Heart left ventricle (tissue), 13 donors: ENCODE data around the gene NPTX1.

Experiments used
- POLR2A ChIP-seq, 2 donors: fragments of 450-650 bp; IDR thresholded peaks; one replicate each; pipeline ENCODE4 v1.6.1; 2017; ENCODE audit warnings: antibody characterized with exemption in 2 of 2, mild to moderate bottlenecking in 2 of 2, moderate library complexity in 2 of 2
- TF ChIP-seq, protein P1 (sequence below), 12 donors: fragments of 200-600 bp; sonication (generic) in 4 of 12; IDR thresholded peaks; one replicate each; pipeline versions ENCODE4 v1.5.0 to v1.8.0; 2018 to 2022; ENCODE audit warnings: antibody characterized with exemption in 12 of 12, mild to moderate bottlenecking in 5 of 12
- donor health status: ischemic (EF 13 %, LVEDD 7.1; RV severe dilation, severe dysfunction).
- donor health status: DM: no; HTN: yes; CAD: no.
- donor health status: DM: no; HTN: no; CAD: no.
- donor health status: ischemic (EF 25% LVEDD 6.9; RV normal size, moderate dysfunction).
- donor health status: ischemic (EF 25% LVEDD 5.7; RV mildly dilated, moderate dysfunction).
- donor health status: ischemic (EF 35%, LVEDD 5.7; RV mildly dilated, moderate dysfunction).
- donor health status: nonischemic (EF 11% LVEDD 7.7; RV severe dilation, severe dysfunction).
- donor health status: DM: yes; HTN: yes; CAD: no.
- donor health status: PGD.
- donor health status: ischemic (EF 29% LVEDD 5.4; RV normal size, mild dysfunction).
- donor health status: nonischemic (EF 23%, LVEDD 6.1; RV moderate dilation, normal function).

DNA sequence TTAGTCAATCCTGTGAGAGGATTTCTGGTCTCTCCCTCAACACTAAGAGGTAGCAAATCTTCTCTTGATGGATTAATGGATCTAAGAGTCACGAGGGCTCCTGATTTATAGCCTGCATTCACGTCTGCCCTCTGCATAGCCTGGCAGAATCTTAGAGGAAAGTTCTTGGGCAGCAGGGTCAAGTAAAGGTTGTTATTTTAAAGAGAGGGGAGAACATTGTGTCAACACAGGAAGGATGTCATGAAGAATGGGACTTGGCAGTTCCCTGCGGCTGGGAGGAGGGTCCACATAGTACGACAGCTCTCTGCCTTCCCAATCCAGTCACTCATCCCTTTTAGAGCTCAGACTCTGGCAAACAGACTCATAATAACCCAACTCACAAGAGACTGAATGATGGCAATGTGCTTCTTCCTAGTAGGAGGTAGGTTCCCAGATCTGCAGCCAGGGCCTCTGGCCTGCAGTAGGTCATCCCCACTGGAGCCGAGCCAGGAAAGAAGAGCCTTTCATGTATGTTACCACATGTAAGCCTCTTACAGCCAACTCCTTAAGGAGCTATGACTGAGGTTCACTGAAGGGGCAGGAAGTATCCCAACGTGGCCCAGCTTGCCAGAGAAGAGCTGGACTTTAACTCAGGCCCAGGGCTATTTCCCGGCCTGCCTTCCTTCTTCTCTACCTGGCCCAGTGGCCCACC is 42.8 kb upstream of the NPTX1 start:
- TF ChIP-seq, protein P1, sequence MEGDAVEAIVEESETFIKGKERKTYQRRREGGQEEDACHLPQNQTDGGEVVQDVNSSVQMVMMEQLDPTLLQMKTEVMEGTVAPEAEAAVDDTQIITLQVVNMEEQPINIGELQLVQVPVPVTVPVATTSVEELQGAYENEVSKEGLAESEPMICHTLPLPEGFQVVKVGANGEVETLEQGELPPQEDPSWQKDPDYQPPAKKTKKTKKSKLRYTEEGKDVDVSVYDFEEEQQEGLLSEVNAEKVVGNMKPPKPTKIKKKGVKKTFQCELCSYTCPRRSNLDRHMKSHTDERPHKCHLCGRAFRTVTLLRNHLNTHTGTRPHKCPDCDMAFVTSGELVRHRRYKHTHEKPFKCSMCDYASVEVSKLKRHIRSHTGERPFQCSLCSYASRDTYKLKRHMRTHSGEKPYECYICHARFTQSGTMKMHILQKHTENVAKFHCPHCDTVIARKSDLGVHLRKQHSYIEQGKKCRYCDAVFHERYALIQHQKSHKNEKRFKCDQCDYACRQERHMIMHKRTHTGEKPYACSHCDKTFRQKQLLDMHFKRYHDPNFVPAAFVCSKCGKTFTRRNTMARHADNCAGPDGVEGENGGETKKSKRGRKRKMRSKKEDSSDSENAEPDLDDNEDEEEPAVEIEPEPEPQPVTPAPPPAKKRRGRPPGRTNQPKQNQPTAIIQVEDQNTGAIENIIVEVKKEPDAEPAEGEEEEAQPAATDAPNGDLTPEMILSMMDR (IDR thresholded peaks at IDR 0.05) = no peak
- TF ChIP-seq POLR2A (IDR thresholded peaks at IDR 0.05) = no peak
